Calu3 (cell line): Measurements from ENCODE around the gene HCAR1. TPM values are rescaled to one million over a fixed set of nuclear protein-coding genes. Genes with fewer than 3 reads are reported as not detected.

Source experiments
- BruUV-seq: library from RNA; stranded (reverse); fragments of 400-500 nt; replicated peaks from 2 replicates; lab custom pipeline; 2021; lab: Mats Ljungman, UMichigan
- CTCF ChIA-PET: fragments of 300-600 bp; sonication (Branson Sonifier 250); formaldehyde crosslinking; loops from one replicate; lab custom pipeline; 2022; ENCODE audit warnings: antibody characterized with exemption; lab: Charles Lee
- DNase-seq: peaks from one replicate; pipeline ENCODE4 v3.0.0; 2022
- H3K27ac Mint-ChIP-seq: one replicate; pipeline ENCODE4 v1.8.0; 2022; ENCODE audit warnings: mixed read lengths; ENCODE audit not compliant: unreplicated experiment
- H3K27me3 Mint-ChIP-seq: one replicate; pipeline ENCODE4 v1.8.0; 2022; ENCODE audit warnings: mixed read lengths; ENCODE audit not compliant: unreplicated experiment
- H3K36me3 Mint-ChIP-seq: one replicate; pipeline ENCODE4 v1.8.0; 2022; ENCODE audit warnings: mild to moderate bottlenecking, moderate library complexity, mixed read lengths; ENCODE audit not compliant: insufficient read depth, unreplicated experiment
- H3K4me1 Mint-ChIP-seq: one replicate; pipeline ENCODE4 v1.8.0; 2022; ENCODE audit warnings: mild to moderate bottlenecking, low read depth, mixed read lengths; ENCODE audit not compliant: unreplicated experiment
- H3K4me3 Mint-ChIP-seq: one replicate; pipeline ENCODE4 v1.8.0; 2022; ENCODE audit warnings: mild to moderate bottlenecking, low read depth, moderate library complexity, mixed read lengths; ENCODE audit not compliant: unreplicated experiment
- H3K9me3 Mint-ChIP-seq: one replicate; pipeline ENCODE4 v1.8.0; 2022; ENCODE audit warnings: low read depth, mixed read lengths; ENCODE audit not compliant: unreplicated experiment
- CTCF ChIP-seq: fragments of 200-600 bp; IDR thresholded peaks from one replicate; pipeline ENCODE4 v1.8.0; 2022; ENCODE audit warnings: antibody characterized with exemption; ENCODE audit not compliant: unreplicated experiment
- intact Hi-C: fragments of 100-400 bp; cut with micrococcal nuclease; formaldehyde crosslinking; loops from one replicate; pipeline ENCODE4 v1.10.0; 2022; ENCODE audit not compliant: unreplicated experiment
- total RNA-seq: library from RNA; stranded (reverse); gene quantifications from 2 replicates; pipeline ENCODE4 v1.2.3, GENCODE V29; 2022

HCAR1 gene
- total RNA-seq, 1 experiment from 2014 or later, result 5.9 TPM

- Mint-ChIP-seq H3K36me3 (peaks cover 18% of the 10 kb centered on the region), H3K27me3 (no peaks in the 10 kb centered on the region), H3K4me1 (peaks cover 28% of the 10 kb centered on the region), H3K4me3 (no peak overlapping the region), H3K27ac (no peak overlapping the region), H3K9me3 (no peaks in the 10 kb centered on the region)
- TF ChIP-seq CTCF, result no peak
- intact Hi-C loops, result loop anchor here (5.0 kb wide), 2 partner anchors 80 to 95 kb away; no protein-coding TSS in a partner anchor
- CTCF ChIA-PET, result interaction anchor here (1.0 kb wide), 1 partner anchor 91 kb away, joined by 3 read pairs; no protein-coding TSS in a partner anchor
- no peak for DNase-seq
- BruUV-seq, result no TSS peak
Observed at GRCh38 chr12:122732170-122732569, 1.5 kb upstream of the HCAR1 start.

GRCh38 chr12:122729583-122730214 lies 945 bp downstream of the HCAR1 start:
- CTCF ChIA-PET, result no interaction called here
- BruUV-seq, result no TSS peak
- intact Hi-C loops, result loop anchor here (2.0 to 5.0 kb wide), 3 partner anchors 51 to 92 kb away; no protein-coding TSS in a partner anchor
- Mint-ChIP-seq H3K4me3 (peak overlapping the region; percentile 78), H3K36me3 (peaks cover 18% of the 10 kb centered on the region), H3K27ac (peak overlapping the region; percentile 79), H3K9me3 (no peaks in the 10 kb centered on the region), H3K27me3 (no peaks in the 10 kb centered on the region), H3K4me1 (peaks cover 48% of the 10 kb centered on the region)
- no peak for DNase-seq
- TF ChIP-seq CTCF, result no peak

- CTCF ChIA-PET, result interaction anchor here (0.6 to 1.6 kb wide), 3 partner anchors 61 to 88 kb away, joined by 3 to 4 read pairs (median 3); no protein-coding TSS in a partner anchor
- intact Hi-C loops, result loop anchor here (1.0 kb wide), 1 partner anchor 26 kb away; the partner anchor contains the start of gene DENR
- no TSS peak for BruUV-seq
- Mint-ChIP-seq H3K9me3 (no peaks in the 10 kb centered on the region), H3K4me1 (peaks cover 61% of the 10 kb centered on the region), H3K4me3 (peak overlapping the region; percentile 40), H3K27me3 (no peaks in the 10 kb centered on the region), H3K27ac (peak overlapping the region; percentile 81), H3K36me3 (peaks cover 14% of the 10 kb centered on the region)
- DNase-seq, result peak; percentile 74
- no peak for TF ChIP-seq CTCF
Observed at GRCh38 chr12:122726080-122726558, 4.5 kb downstream of the HCAR1 start.

GRCh38 chr12:122725452-122726079 lies 5.1 kb downstream of the HCAR1 start:
- intact Hi-C loops, result loop anchor here (1.0 kb wide), 1 partner anchor 27 kb away; the partner anchor contains the start of gene DENR
- CTCF ChIA-PET, result interaction anchor here (0.6 kb wide), 1 partner anchor 639 kb away, joined by 6 read pairs; no protein-coding TSS in a partner anchor
- Mint-ChIP-seq H3K4me1 (peaks cover 66% of the 10 kb centered on the region), H3K4me3 (peak overlapping the region; percentile 40), H3K36me3 (peaks cover 9% of the 10 kb centered on the region), H3K9me3 (no peaks in the 10 kb centered on the region), H3K27ac (peak overlapping the region; percentile 81), H3K27me3 (no peaks in the 10 kb centered on the region)
- TF ChIP-seq CTCF, result no peak
- BruUV-seq, result no TSS peak
- DNase-seq, result no peak
